ENCODE results near the gene RYK. TPM values are rescaled to one million over a fixed set of nuclear protein-coding genes. Genes with fewer than 3 reads are reported as not detected.

Gene RYK
- total RNA-seq, 1 donor from 2014 or later, result 8.3 TPM

DNA sequence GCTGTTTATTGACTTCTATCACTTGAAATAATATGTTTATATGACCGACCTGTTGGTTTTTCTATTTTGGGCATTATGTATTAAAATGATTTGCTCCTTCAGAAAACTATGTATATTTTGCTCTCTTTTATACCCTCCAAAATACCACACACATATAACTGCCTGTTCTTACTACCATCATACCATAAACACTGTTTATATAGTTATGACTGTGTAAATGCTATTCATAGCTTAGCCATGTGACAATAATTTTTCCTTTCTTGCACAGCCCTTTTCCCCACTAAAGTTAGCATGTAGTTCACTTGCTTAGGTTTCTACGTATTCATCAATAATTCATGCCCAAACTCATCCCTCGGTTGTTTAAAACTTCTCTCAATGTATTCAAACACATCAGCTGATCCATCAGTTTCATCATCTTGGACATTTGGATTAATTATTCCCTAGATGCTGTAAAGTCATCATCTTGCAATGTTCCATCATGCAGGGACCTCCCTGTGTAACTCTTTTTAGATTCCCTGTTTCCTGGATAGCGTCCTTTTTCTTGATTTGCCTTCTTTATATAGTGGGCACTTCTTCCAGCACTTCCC lies 8.2 kb upstream of the RYK start:
- intact Hi-C loops (cut with micrococcal nuclease), result no loop called here

GRCh38 chr3:134255404-134255803 lies 4.7 kb upstream of the RYK start:
- intact Hi-C loops (cut with micrococcal nuclease), result no loop called here

GRCh38 chr3:134253475-134254226 lies 3.0 kb upstream of the RYK start:
- intact Hi-C loops (cut with micrococcal nuclease), result loop anchor here (5.0 kb wide), 1 partner anchor 41 kb away; no protein-coding TSS in a partner anchor

DNA sequence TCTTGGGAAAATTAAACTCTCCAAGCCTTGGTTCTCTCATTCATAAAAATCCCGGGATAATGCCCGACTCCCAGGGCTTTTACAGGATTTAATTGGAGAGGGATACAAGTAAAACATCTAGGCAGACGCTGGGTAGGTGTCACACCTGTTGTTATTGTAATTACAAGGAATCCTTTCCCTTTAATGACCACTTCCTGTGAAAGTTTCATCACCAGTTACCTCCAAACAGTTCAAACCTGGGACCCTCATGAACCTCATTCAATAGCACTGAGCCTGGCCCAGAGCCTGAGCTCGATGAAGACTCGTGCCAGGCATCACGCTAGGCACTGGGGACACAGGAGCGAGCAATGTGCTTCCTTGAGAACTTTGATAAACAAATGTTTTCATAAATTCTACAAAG lies 2.1 kb upstream of the RYK start:
- intact Hi-C loops (cut with micrococcal nuclease), result loop anchor here (5.0 kb wide), 1 partner anchor 40 kb away; no protein-coding TSS in a partner anchor

GRCh38 chr3:134251731-134252391 lies 1.2 kb upstream of the RYK start:
- intact Hi-C loops (cut with micrococcal nuclease), result loop anchor here (2.0 to 5.0 kb wide), 3 partner anchors 40 to 235 kb away; partner anchors contain the start of gene CEP63

- intact Hi-C loops (cut with micrococcal nuclease), result loop anchor here (2.0 to 5.0 kb wide), 3 partner anchors 38 to 237 kb away; partner anchors contain the start of gene CEP63
Measured at GRCh38 chr3:134249935-134250716, 533 bp downstream of the RYK start.

DNA sequence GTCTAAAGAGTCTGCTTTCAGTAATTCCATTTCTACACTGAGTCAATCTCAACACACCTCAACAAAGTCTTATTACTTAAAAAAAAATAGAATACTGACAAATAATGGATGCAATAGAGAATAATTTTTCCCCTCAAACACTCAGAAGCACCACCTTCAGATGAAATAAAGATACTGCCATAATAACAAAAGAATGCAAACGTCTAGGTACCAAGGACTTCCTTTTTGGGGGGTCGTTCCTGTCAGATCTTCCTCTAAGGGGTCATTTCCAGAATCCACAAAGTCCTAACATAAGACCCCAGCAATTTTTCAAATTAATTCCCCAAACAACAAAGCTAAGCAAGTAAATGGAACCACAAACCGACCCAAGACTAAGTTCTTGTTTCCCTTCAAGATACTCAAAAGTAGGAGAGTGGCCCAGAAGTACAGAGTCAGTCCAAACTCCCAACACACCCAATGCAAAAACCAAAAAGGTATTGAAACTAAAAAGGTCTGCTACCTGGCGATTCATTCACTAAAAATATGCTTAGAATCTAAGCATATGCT lies 1.3 kb downstream of the RYK start:
- intact Hi-C loops (cut with micrococcal nuclease), result no loop called here

- intact Hi-C loops (cut with micrococcal nuclease), result no loop called here
Measured at GRCh38 chr3:134244921-134245320, 5.7 kb downstream of the RYK start.

- intact Hi-C loops (cut with micrococcal nuclease), result no loop called here
Measured at GRCh38 chr3:134242649-134243617, 7.7 kb downstream of the RYK start.

DNA sequence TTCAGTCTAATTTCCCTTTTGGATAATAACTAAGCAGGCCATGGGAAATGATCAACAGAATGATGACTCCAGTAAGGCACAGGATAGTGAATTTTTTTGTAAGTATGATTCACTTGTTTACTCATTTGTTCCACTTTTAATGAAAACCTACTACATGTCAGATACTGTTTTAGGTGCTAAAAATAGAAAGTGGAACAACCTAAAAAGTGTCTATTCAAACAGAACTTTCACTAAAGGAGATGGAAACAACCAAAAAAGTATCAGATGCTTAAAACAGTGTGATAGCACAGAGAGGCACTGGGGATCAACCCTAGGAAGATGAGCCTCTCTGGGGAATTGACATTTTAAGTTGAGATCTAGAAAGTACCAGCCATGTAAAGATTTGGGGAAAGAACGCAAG lies 11.1 kb downstream of the RYK start:
- intact Hi-C loops (cut with micrococcal nuclease), result no loop called here

DNA sequence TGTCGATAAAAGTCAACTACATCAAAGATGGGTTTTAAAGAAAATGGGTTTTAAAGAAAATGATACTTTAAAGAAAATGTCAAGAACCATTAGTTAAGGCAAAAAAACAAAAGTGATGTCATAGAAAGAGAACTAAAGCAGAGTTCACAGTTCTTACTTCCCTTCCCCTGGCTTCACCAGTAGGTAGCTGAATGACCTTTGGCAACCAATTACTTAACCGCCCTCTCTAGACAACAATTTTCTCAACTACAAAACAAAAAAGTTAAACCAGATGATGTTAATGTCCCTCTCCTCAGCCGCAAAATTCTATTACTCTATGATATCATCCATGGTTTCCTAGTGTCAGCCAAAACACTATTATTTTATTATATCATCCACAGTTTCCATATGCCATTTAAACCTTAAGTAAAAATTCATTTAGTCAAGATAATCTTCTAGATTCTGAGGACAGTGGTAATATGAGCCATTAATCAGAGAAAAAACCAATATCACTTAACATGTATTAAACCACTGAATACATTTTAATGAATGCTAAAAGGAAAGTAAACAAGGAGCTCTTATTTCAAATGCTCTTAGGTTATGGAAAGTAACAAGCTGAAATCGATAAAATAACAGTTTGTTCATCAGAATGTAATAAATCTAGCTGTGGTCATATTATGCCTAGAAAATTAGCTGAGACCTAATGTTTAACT lies 13.1 kb downstream of the RYK start:
- intact Hi-C loops (cut with micrococcal nuclease), result no loop called here

GRCh38 chr3:134236505-134237170 lies 14.0 kb downstream of the RYK start:
- intact Hi-C loops (cut with micrococcal nuclease), result no loop called here

DNA sequence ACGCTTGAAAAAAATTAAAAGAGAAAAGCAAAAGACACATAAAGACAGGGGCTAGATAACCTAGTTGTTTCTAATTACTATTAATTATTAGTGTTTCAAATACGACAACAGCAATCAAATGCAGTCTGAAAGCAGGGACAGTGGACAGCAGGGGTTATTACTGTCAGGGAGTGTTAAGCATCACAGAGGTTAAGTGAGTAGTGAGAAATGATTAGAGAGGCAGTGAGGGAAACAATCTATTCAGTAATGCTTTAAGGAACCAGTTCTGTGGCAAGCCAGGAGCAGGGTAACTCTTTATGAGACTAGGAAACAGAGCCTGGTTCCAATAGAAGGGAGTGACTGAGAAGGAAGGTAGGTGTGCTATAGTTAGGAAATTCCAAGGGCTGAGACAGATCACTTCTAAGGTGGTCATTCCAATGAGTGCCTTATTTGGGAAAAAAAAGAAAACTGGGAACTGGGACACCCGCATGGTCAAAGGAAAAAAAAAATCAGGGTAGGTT lies 15.0 kb downstream of the RYK start:
- intact Hi-C loops (cut with micrococcal nuclease), result no loop called here

DNA sequence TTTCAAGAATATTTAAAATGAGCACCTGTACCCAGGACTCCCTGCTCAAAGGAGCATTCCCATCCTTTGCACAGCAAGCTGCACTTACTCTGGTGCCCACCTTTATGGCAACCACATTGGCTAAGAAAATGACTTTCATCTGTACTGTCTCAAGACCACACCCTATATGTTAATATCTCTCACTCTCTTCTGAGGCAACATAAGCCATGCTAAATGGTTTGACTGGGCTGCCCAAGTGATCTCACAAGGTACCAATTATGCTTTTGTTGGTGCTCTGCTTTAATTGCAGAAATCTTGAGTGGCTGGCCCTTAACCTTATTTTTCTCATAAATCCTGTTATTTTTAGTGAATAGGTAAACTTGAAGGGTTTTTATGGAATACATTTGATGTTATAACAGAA lies 17.7 kb downstream of the RYK start:
- intact Hi-C loops (cut with micrococcal nuclease), result no loop called here

DNA sequence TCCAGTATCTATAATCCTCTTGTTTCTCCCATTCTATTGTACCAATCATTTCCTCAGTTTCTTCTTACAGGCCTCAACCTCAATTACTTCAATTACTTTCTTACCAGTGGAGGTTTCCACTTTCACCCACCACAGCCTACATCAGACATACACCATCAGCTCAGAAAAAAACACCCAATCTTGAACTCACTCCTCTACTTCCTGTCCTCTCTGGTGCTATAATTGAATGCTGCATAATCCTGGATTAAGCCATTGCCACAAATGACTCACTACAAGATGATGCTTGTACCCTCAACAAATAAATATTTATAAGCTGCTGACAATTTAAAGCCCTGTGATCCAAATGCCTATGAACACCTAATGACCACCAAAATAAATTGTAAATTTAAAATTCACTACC lies 18.5 kb downstream of the RYK start:
- intact Hi-C loops (cut with micrococcal nuclease), result no loop called here

- intact Hi-C loops (cut with micrococcal nuclease), result no loop called here
Measured at GRCh38 chr3:134231131-134231530, 19.5 kb downstream of the RYK start.

GRCh38 chr3:134229038-134229437 lies 21.6 kb downstream of the RYK start:
- intact Hi-C loops (cut with micrococcal nuclease), result no loop called here

DNA sequence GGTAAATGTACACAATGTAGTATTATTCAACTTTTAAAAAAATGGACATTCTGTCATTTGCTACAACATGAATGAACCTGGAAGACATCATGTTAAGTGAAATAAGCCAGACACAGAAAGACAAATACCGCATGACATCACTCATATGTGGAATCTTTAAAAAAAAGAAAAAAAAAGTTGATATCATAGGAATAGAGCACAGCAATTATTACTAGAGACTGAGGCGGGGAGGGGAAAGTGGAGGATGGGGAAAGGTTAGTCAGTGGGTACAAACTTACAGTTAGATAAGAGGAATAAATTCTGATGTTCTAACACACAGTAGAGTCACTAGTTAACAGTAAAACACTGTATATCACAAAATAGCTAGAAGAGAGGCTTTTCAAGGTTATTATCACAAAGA lies 22.2 kb downstream of the RYK start:
- intact Hi-C loops (cut with micrococcal nuclease), result no loop called here

DNA sequence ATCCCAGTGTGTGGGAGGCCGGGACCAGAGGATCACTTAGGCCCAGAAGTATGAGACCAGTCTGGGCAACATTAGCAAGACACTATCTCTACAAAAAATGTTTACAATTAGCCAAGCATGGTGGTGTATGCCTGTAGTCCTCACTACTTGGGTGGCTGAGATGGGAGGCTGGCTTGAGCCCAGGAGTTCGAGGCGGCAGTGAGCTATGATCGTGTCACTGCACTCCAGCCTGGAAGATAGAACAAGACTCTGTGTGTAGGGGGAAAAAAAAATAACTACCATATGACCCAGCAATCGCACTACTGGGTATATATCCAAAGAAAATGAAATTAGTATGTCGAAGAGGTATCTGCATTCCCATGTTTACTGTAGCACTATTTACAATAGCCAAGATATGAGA lies 22.6 kb downstream of the RYK start:
- intact Hi-C loops (cut with micrococcal nuclease), result no loop called here

Measured in T-helper 2 cell treated with Interferon-gamma antibody and Interleukin-4, amounts not matched to agents 100 ng/mL and 5 ng/mL, for 36 hours (primary cell).